GM12878 (cell line): ENCODE data around the gene EPS8. TPM values are rescaled to one million over a fixed set of nuclear protein-coding genes. Genes with fewer than 3 reads are reported as not detected.

Experiments used
- ATAC-seq: fragments of 200-7000 bp; cut with Tn5 transposase; 3 replicates; pipeline ENCODE4 v1.9.1; 2020; ENCODE audit warnings: mild to moderate bottlenecking, moderate library complexity
- BruUV-seq: library from RNA; stranded (reverse); fragments of 400-500 nt; replicated peaks from 2 replicates; lab custom pipeline; 2021; lab: Mats Ljungman, UMichigan
- CTCF ChIA-PET: fragments of 300-600 bp; sonication (Branson Sonifier 250); formaldehyde crosslinking; extraction: SDS; loops from one replicate; lab custom pipeline; 2021; ENCODE audit warnings: inconsistent platforms; lab: Yijun Ruan, JAX
- POLR2A ChIA-PET: fragments of 350-600 bp; formaldehyde crosslinking; extraction: SDS; loops from one replicate; lab custom pipeline; 2021; ENCODE audit warnings: inconsistent platforms; lab: Charles Lee
- RAD21 ChIA-PET: fragments of 300-600 bp; sonication (Branson Sonifier 250); formaldehyde crosslinking; loops from one replicate; lab custom pipeline; 2023; ENCODE audit warnings: antibody characterized with exemption; ENCODE audit not compliant: unreplicated experiment; lab: Charles Lee
- SMC1A ChIA-PET: fragments of 300-600 bp; sonication (Branson Sonifier 250); formaldehyde crosslinking; loops from one replicate; lab custom pipeline; 2023; ENCODE audit not compliant: unreplicated experiment, uncharacterized antibody; lab: Charles Lee
- DNase-seq: peaks from one replicate; pipeline ENCODE4 v3.0.0-alpha.2; 2011; ENCODE audit warnings: low read depth, low spot score
- FAIRE-seq: peaks from 3 replicates; lab custom pipeline; 2011; peaks lifted over from hg19 to GRCh38; lab: Jason Lieb, UNC
- H2AFZ ChIP-seq: 2 replicates; pipeline ENCODE4 v1.6.0; 2011; ENCODE audit warnings: low read depth, low read length, control low read depth; ENCODE audit not compliant: control insufficient read depth
- H3K27ac ChIP-seq: 2 replicates; pipeline ENCODE4 v1.5.1; 2011; ENCODE audit warnings: control low read depth; ENCODE audit not compliant: control insufficient read depth, insufficient read depth
- H3K27me3 ChIP-seq, 2 experiments: replicated peaks in 1 of 2; 2 replicates each; pipeline versions ENCODE4 v1.6.0 to v1.6.1; 2011; ENCODE audit warnings: low read length in 1 of 2; ENCODE audit not compliant: control insufficient read depth in 2 of 2, insufficient read depth in 2 of 2
- H3K36me3 ChIP-seq, 2 experiments: 2 replicates each; pipeline ENCODE4 v1.5.1; 2011; ENCODE audit warnings: low read length in 1 of 2; ENCODE audit not compliant: control insufficient read depth in 2 of 2, insufficient read depth in 2 of 2
- H3K4me1 ChIP-seq: 2 replicates; pipeline ENCODE4 v1.6.1; 2011; ENCODE audit warnings: mild to moderate bottlenecking, low read length, moderate library complexity, mixed read lengths; ENCODE audit not compliant: control insufficient read depth, insufficient read depth
- H3K4me2 ChIP-seq: 2 replicates; pipeline ENCODE4 v1.6.0; 2011; ENCODE audit warnings: control low read depth; ENCODE audit not compliant: control insufficient read depth, insufficient read depth
- H3K4me3 ChIP-seq: fragments of 200-600 bp; sonication (generic); 2 replicates; pipeline ENCODE4 v1.5.1; 2016
- H3K79me2 ChIP-seq: 2 replicates; pipeline ENCODE4 v1.6.0; 2011; ENCODE audit warnings: low read length; ENCODE audit not compliant: control insufficient read depth, insufficient read depth
- H3K9ac ChIP-seq: 2 replicates; pipeline ENCODE4 v1.8.0; 2011; ENCODE audit warnings: low read length, control low read depth, mixed read lengths; ENCODE audit not compliant: control insufficient read depth, insufficient read depth
- H3K9me3 ChIP-seq: replicated peaks from 3 replicates; pipeline ENCODE4 v1.5.1; 2011; ENCODE audit warnings: mild to moderate bottlenecking, low read length; ENCODE audit not compliant: control insufficient read depth, insufficient read depth
- H4K20me1 ChIP-seq: 2 replicates; pipeline ENCODE4 v1.6.0; 2011; ENCODE audit not compliant: control insufficient read depth, insufficient read depth
- NR2F1 ChIP-seq: fragments of 450-650 bp; conservative IDR thresholded peaks from 2 replicates; pipeline ENCODE4 v1.6.1; 2017; ENCODE audit warnings: mild to moderate bottlenecking
- RAD51 ChIP-seq: fragments of 450-650 bp; IDR thresholded peaks from 2 replicates; pipeline ENCODE4 v1.6.1; 2016; ENCODE audit warnings: moderate library complexity, mild to moderate bottlenecking, inconsistent platforms
- SMAD1 ChIP-seq: fragments of 450-650 bp; IDR thresholded peaks from 2 replicates; pipeline ENCODE4 v1.6.1; 2018; ENCODE audit warnings: mild to moderate bottlenecking, low read depth; ENCODE audit not compliant: partially characterized antibody
- WGBS: methylation state at CpG from one replicate; pipeline ENCODE4 v1.1.6; 2016; ENCODE audit warnings: low lambda C conversion rate; ENCODE audit not compliant: insufficient replicate concordance, insufficient coverage; ENCODE audit errors: missing lambda C conversion rate; 5-methylcytosine and 5-hydroxymethylcytosine counted together
- in situ Hi-C: fragments of 300-500 bp; cut with MboI; formaldehyde crosslinking; loops from 9 replicates; pipeline ENCODE4 v1.14.3; 2018; ENCODE audit warnings: mixed read lengths
- intact Hi-C: fragments of 100-400 bp; cut with micrococcal nuclease; formaldehyde crosslinking; loops from one replicate; pipeline ENCODE4 v1.14.2; 2022; ENCODE audit not compliant: unreplicated experiment
- polyA plus RNA-seq, 11 experiments: library from polyadenylated mRNA; depleted of rRNA in 4 of 11; unstranded in 6 of 11; stranded (reverse) in 5 of 11; fragments of >200 nt; fragmentation: Nextera tagmentation in 4 of 11; fragmentation: Illumina TruSeq in 1 of 11; extraction: Ambion mirVana in 4 of 11; extraction: Trizol in 1 of 11; gene quantifications; 1 replicate in 1 of 11; 2 replicates in 10 of 11; pipeline versions ENCODE4 v1.2.1 to v1.2.3, GENCODE V29; 2011 to 2016; ENCODE audit warnings: inconsistent platforms in 2 of 11, missing spikeins in 2 of 11, low read depth in 1 of 11
- total RNA-seq, 4 experiments: library from RNA; depleted of rRNA in 3 of 4; stranded (reverse); fragments of >200 nt in 3 of 4; fragmentation: Illumina TruSeq in 1 of 4; extraction: Trizol in 1 of 4; gene quantifications; 2 replicates each; pipeline versions ENCODE4 v1.2.1 to v1.2.3, GENCODE V29; 2013 to 2021
- TF ChIP-seq, protein P1 (sequence below): IDR thresholded peaks from 2 replicates; pipeline ENCODE4 v1.6.1; 2012; ENCODE audit warnings: improper control_type of control experiment, low read depth, low read length; ENCODE audit not compliant: insufficient replicate concordance
- TF ChIP-seq, protein P2 (sequence below): fragments of 450-650 bp; IDR thresholded peaks from 2 replicates; pipeline ENCODE4 v1.6.1; 2016; ENCODE audit warnings: mild to moderate bottlenecking

Gene EPS8
- total and polyA plus RNA-seq, 10 of the 15 experiments (the other 5 are each of a cell fraction or from before 2014, with no cell fraction given): 1.3 to 127 (median 3.4) TPM

DNA sequence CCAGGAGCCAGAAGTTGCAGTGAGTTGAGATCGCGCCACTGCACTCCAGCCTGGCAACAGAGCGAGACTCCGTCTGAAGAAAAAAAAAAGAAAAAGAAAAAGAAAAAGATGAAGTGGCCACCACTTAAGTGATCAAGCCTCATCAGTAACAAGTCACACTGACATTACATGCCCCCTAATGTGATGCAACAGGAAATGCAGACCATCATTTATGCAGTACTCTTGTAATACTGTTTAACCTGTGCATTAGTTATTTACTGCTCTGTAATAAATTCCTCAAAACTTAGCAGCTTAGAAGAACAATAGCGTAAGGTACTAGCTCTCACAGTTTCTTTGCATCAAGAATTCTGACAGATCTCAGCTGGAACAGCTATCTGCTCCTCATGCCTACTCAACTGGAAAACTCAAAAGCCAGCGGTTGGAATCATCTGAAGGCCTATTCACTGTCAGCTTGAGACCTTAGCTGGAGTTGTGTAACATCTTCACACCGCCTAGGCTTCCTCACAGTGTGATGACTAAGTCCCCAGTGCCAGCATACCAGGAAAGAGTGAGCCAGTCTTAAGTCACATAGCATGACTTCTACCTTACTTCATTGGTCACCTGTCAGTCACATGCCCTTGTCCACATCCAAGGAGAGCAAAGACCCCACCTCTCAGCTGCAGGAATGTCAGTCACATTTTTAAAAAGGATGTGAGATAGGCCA lies 31.5 kb downstream of the EPS8 start:
- H2AFZ ChIP-seq: no peak overlapping the region
- no peak overlapping the region for H3K27ac ChIP-seq
- H4K20me1 ChIP-seq: no peaks in the 10 kb centered on the region
- ChIA-PET SMC1A (interaction anchor here (0.5 to 12.4 kb wide), 12 partner anchors 9 to 168 kb away, joined by 3 to 198 read pairs (median 4); no protein-coding TSS in a partner anchor), POLR2A (interaction anchor here (1.0 to 2.1 kb wide), 6 partner anchors 8 to 59 kb away, joined by 3 to 9 read pairs (median 3); no protein-coding TSS in a partner anchor), RAD21 (interaction anchor here (0.6 to 3.7 kb wide), 8 partner anchors 13 to 100 kb away, joined by 3 to 15 read pairs (median 4); no protein-coding TSS in a partner anchor), CTCF (interaction anchor here (1.0 to 3.5 kb wide), 8 partner anchors 8 to 225 kb away, joined by 3 to 15 read pairs (median 4); no protein-coding TSS in a partner anchor)
- H3K36me3 ChIP-seq: no peaks in the 10 kb centered on the region
- intact Hi-C loops (no loop called here), in situ Hi-C loops (no loop called here)
- no peaks in the 10 kb centered on the region for H3K27me3 ChIP-seq
- peak; percentile 83 for ATAC-seq
- H3K9me3 ChIP-seq: no peaks in the 10 kb centered on the region
- H3K4me2 ChIP-seq: no peak overlapping the region
- H3K79me2 ChIP-seq: no peaks in the 10 kb centered on the region
- DNase-seq: no peak
- no peak for FAIRE-seq
- no TSS peak for BruUV-seq
- 78% methylated on average over 6 of the region's 7 CpGs for WGBS
- H3K4me1 ChIP-seq: no peaks in the 10 kb centered on the region
- H3K9ac ChIP-seq: no peak overlapping the region
- no peak overlapping the region for H3K4me3 ChIP-seq
- TF ChIP-seq NR2F1 (no peak), SMAD1 (no peak), RAD51 (peak; percentile 37; the same call in 1 of the 2 replicates)

DNA sequence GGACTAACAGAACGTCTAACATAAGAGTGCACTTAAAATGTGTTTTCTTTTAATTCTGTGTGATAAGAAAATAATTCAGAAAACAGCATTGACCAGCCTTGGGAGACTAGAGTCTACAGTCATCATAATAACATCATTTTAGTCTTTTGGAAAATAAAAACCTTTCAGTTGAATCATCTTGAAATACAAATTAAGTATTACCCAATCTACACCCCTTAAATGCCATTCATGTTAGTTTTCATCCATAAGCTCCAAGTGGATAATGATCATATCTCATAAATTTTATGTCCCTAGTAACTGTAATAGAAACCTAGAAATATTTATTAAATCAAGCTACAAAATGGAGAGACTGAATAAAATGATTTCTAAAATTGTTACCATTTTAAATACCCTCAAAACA lies 32.4 kb downstream of the EPS8 start:
- RAD21 ChIA-PET: interaction anchor here (1.4 to 3.7 kb wide), 5 partner anchors 11 to 38 kb away, joined by 4 to 15 read pairs (median 9); no protein-coding TSS in a partner anchor
- no peak overlapping the region for H3K4me3 ChIP-seq
- no peaks in the 10 kb centered on the region for H3K79me2 ChIP-seq
- no peak overlapping the region for H3K4me2 ChIP-seq
- no peak for ATAC-seq
- H3K9ac ChIP-seq: no peak overlapping the region
- DNase-seq: no peak
- 40% methylated on average over 1 of the region's 1 CpG for WGBS
- TF ChIP-seq, protein P1, sequence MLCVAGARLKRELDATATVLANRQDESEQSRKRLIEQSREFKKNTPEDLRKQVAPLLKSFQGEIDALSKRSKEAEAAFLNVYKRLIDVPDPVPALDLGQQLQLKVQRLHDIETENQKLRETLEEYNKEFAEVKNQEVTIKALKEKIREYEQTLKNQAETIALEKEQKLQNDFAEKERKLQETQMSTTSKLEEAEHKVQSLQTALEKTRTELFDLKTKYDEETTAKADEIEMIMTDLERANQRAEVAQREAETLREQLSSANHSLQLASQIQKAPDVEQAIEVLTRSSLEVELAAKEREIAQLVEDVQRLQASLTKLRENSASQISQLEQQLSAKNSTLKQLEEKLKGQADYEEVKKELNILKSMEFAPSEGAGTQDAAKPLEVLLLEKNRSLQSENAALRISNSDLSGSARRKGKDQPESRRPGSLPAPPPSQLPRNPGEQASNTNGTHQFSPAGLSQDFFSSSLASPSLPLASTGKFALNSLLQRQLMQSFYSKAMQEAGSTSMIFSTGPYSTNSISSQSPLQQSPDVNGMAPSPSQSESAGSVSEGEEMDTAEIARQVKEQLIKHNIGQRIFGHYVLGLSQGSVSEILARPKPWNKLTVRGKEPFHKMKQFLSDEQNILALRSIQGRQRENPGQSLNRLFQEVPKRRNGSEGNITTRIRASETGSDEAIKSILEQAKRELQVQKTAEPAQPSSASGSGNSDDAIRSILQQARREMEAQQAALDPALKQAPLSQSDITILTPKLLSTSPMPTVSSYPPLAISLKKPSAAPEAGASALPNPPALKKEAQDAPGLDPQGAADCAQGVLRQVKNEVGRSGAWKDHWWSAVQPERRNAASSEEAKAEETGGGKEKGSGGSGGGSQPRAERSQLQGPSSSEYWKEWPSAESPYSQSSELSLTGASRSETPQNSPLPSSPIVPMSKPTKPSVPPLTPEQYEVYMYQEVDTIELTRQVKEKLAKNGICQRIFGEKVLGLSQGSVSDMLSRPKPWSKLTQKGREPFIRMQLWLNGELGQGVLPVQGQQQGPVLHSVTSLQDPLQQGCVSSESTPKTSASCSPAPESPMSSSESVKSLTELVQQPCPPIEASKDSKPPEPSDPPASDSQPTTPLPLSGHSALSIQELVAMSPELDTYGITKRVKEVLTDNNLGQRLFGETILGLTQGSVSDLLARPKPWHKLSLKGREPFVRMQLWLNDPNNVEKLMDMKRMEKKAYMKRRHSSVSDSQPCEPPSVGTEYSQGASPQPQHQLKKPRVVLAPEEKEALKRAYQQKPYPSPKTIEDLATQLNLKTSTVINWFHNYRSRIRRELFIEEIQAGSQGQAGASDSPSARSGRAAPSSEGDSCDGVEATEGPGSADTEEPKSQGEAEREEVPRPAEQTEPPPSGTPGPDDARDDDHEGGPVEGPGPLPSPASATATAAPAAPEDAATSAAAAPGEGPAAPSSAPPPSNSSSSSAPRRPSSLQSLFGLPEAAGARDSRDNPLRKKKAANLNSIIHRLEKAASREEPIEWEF: no peak
- TF ChIP-seq, protein P2, sequence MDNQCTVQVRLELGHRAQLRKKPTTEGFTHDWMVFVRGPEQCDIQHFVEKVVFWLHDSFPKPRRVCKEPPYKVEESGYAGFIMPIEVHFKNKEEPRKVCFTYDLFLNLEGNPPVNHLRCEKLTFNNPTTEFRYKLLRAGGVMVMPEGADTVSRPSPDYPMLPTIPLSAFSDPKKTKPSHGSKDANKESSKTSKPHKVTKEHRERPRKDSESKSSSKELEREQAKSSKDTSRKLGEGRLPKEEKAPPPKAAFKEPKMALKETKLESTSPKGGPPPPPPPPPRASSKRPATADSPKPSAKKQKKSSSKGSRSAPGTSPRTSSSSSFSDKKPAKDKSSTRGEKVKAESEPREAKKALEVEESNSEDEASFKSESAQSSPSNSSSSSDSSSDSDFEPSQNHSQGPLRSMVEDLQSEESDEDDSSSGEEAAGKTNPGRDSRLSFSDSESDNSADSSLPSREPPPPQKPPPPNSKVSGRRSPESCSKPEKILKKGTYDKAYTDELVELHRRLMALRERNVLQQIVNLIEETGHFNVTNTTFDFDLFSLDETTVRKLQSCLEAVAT: no peak
- TF ChIP-seq, all 136 proteins: peak for 0
- intact Hi-C loops (no loop called here), in situ Hi-C loops (no loop called here)
- ChIA-PET POLR2A (interaction anchor here (1.0 to 6.0 kb wide), 4 partner anchors 10 to 25 kb away, joined by 3 to 28 read pairs (median 8); no protein-coding TSS in a partner anchor), SMC1A (interaction anchor here (0.9 to 12.4 kb wide), 6 partner anchors 11 to 92 kb away, joined by 3 to 198 read pairs (median 12); no protein-coding TSS in a partner anchor), CTCF (interaction anchor here (1.0 to 3.5 kb wide), 4 partner anchors 8 to 18 kb away, joined by 3 to 15 read pairs (median 4); no protein-coding TSS in a partner anchor)
- Histone ChIP-seq H3K4me1 (no peaks in the 10 kb centered on the region), H2AFZ (no peak overlapping the region), H3K36me3 (no peaks in the 10 kb centered on the region), H3K27me3 (no peaks in the 10 kb centered on the region), H3K27ac (no peak overlapping the region), H3K9me3 (no peaks in the 10 kb centered on the region), H4K20me1 (no peaks in the 10 kb centered on the region)
- no TSS peak for BruUV-seq
- FAIRE-seq: no peak
